Tibial artery (tissue), 4 donors: Measurements from ENCODE around the gene TSC22D1.

Source experiments
- DNase-seq, 2 donors: peaks; one replicate each; pipeline ENCODE4 v3.0.0-alpha.2; 2019
- H3K27ac ChIP-seq, 2 donors: fragments of 200-600 bp; sonication (generic) in 1 of 2; 1 replicate in 1 of 2; 2 replicates in 1 of 2; pipeline ENCODE4 v1.5.1; 2018 to 2019; ENCODE audit warnings: mild to moderate bottlenecking in 1 of 2
- H3K27me3 ChIP-seq, 2 donors: fragments of 200-600 bp; sonication (generic) in 1 of 2; one replicate each; pipeline versions ENCODE4 v1.5.1 to v1.6.0; 2016 to 2019
- H3K36me3 ChIP-seq, 3 donors: fragments of 200-600 bp; sonication (generic) in 2 of 3; one replicate each; pipeline ENCODE4 v1.5.1; 2016 to 2019; ENCODE audit warnings: mild to moderate bottlenecking in 2 of 3
- H3K4me1 ChIP-seq, 4 donors: fragments of 200-600 bp; sonication (generic) in 2 of 4; 1 replicate in 3 of 4; 2 replicates in 1 of 4; pipeline ENCODE4 v1.5.1; 2016 to 2019
- H3K4me3 ChIP-seq, 2 donors: fragments of 200-600 bp; sonication (generic) in 1 of 2; 1 replicate in 1 of 2; 2 replicates in 1 of 2; pipeline ENCODE4 v1.5.1; 2018 to 2019; ENCODE audit warnings: mild to moderate bottlenecking in 2 of 2
- H3K9me3 ChIP-seq, 3 donors: fragments of 200-600 bp; sonication (generic) in 1 of 3; one replicate each; pipeline ENCODE4 v1.5.1; 2016 to 2019
- intact Hi-C: fragments of 100-400 bp; cut with DNase I; formaldehyde crosslinking; loops from one replicate; pipeline ENCODE4 v1.15.0; 2023; ENCODE audit warnings: low total_unique reads
- TF ChIP-seq, protein P1 (sequence below), 2 experiments: fragments of 200-600 bp in 1 of 2; fragments of 450-650 bp in 1 of 2; IDR thresholded peaks; one replicate each; pipeline ENCODE4 v1.5.1; 2017 to 2019; ENCODE audit warnings: antibody characterized with exemption in 2 of 2, mild to moderate bottlenecking in 1 of 2, moderate library complexity in 1 of 2

The TSC22D1 gene

DNA sequence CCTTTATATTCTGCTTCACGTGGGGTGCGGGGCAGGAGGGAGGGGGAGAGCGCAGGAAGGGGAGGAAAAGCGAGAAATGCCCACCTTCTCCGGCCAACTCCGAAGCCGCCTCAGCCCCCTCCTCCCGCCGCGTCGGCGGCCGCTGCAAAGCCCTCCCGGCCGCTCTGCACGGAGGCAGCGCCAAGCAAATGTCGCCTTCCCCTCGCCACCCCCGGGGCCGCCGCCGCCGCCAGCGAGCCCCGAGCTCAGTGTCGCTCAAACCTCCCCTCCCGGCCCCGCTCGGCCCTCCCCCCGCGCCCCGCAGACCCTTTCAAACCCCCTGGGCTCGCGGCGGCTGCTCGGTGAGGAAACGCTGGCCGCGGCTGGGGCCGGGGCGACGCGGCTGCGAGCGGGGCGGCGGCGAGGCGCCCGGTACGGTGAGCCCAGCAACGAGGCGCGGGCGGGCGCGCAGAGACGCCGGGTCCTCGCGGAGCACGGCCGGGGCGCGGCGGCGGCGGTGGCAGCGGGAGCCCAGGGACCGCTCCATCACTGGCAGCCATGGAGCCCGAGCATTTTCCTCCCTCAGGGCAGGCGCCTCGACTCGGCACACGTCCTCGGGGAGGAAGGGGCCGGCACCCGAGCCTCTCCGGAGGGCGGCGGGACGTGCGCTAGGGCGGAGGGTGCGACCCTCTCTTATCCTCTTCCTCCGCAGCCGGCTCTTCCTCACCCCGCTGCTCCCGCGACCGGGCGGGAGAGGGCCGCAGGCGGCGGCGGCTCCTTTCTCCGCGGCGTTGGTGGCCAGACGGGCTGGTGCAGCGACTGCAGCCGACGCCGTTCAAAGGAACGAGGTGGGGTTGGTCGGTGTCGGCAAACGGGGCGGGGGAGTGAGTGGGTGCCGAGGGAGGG lies 463 bp upstream of the TSC22D1 start:
- no peaks in the 10 kb centered on the region for H3K27me3 ChIP-seq
- peak overlapping the region; percentile 98 for H3K27ac ChIP-seq
- H3K9me3 ChIP-seq: no peaks in the 10 kb centered on the region
- DNase-seq: no peak
- TF ChIP-seq, protein P1, sequence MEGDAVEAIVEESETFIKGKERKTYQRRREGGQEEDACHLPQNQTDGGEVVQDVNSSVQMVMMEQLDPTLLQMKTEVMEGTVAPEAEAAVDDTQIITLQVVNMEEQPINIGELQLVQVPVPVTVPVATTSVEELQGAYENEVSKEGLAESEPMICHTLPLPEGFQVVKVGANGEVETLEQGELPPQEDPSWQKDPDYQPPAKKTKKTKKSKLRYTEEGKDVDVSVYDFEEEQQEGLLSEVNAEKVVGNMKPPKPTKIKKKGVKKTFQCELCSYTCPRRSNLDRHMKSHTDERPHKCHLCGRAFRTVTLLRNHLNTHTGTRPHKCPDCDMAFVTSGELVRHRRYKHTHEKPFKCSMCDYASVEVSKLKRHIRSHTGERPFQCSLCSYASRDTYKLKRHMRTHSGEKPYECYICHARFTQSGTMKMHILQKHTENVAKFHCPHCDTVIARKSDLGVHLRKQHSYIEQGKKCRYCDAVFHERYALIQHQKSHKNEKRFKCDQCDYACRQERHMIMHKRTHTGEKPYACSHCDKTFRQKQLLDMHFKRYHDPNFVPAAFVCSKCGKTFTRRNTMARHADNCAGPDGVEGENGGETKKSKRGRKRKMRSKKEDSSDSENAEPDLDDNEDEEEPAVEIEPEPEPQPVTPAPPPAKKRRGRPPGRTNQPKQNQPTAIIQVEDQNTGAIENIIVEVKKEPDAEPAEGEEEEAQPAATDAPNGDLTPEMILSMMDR (IDR thresholded peaks at IDR 0.05): peak in 1 of 2 experiments; percentile 14
- intact Hi-C loops: loop anchor here (10.0 kb wide), 3 partner anchors 92 to 328 kb away; no protein-coding TSS in a partner anchor
- H3K4me1 ChIP-seq: peaks cover 0 to 41% (median 23%) of the 10 kb centered on the region in 4 donors
- no peaks in the 10 kb centered on the region for H3K36me3 ChIP-seq
- peak overlapping the region; percentile 87 to 98 for H3K4me3 ChIP-seq

DNA sequence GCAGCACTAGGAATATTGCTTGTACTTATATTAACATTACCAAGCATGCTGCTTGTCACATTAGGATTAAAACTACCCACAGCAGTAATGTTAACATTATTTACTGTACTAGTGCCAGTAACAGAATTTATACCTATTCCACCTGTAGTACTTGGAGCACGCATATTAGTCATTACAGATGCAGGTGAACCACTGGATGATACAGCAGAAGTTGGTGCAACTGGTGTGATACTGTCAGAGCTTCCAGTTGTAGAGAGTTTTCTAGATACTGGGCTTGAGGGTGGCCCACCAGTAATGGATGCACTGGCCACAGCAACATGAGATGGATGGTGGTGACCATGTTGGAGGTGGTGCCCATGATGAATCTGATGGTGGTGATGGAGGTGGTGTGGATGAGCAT lies 1.1 kb downstream of the TSC22D1 start:
- no peaks in the 10 kb centered on the region for H3K27me3 ChIP-seq
- H3K36me3 ChIP-seq: no peaks in the 10 kb centered on the region
- intact Hi-C loops: loop anchor here (10.0 kb wide), 3 partner anchors 90 to 330 kb away; no protein-coding TSS in a partner anchor
- peak overlapping the region; percentile 98 for H3K27ac ChIP-seq
- H3K4me1 ChIP-seq: peaks cover 0 to 55% (median 25%) of the 10 kb centered on the region in 4 donors
- H3K9me3 ChIP-seq: no peaks in the 10 kb centered on the region
- TF ChIP-seq, protein P1 (IDR thresholded peaks at IDR 0.05): no peak
- DNase-seq: no peak
- peak overlapping the region; percentile 87 to 98 for H3K4me3 ChIP-seq

DNA sequence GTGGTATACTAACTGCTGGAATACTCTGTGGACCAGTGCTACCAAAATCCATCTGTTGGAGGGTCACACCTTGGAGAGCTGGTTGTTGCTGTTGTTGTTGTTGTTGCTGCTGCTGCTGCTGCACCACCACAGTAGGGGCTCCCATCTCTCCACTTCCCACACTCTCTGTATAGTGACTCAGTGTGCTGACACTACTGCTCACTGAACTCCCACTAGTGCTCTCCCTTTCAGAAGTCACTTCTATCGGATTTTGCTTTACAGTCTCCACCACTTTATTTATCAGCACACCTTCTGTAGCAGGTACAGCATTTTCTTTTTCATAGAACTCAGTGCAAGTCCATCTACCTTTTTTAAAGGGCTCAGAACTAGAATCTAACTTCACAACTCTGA lies 1.7 kb downstream of the TSC22D1 start:
- Histone ChIP-seq H3K4me1 (peaks cover 0 to 60% (median 27%) of the 10 kb centered on the region in 4 donors), H3K27me3 (no peaks in the 10 kb centered on the region), H3K27ac (peak overlapping the region; percentile 98), H3K36me3 (no peaks in the 10 kb centered on the region), H3K9me3 (no peaks in the 10 kb centered on the region), H3K4me3 (peak overlapping the region; percentile 87 to 98)
- no peak for DNase-seq
- TF ChIP-seq, protein P1 (IDR thresholded peaks at IDR 0.05): no peak
- intact Hi-C loops: loop anchor here (10.0 kb wide), 3 partner anchors 90 to 330 kb away; no protein-coding TSS in a partner anchor

DNA sequence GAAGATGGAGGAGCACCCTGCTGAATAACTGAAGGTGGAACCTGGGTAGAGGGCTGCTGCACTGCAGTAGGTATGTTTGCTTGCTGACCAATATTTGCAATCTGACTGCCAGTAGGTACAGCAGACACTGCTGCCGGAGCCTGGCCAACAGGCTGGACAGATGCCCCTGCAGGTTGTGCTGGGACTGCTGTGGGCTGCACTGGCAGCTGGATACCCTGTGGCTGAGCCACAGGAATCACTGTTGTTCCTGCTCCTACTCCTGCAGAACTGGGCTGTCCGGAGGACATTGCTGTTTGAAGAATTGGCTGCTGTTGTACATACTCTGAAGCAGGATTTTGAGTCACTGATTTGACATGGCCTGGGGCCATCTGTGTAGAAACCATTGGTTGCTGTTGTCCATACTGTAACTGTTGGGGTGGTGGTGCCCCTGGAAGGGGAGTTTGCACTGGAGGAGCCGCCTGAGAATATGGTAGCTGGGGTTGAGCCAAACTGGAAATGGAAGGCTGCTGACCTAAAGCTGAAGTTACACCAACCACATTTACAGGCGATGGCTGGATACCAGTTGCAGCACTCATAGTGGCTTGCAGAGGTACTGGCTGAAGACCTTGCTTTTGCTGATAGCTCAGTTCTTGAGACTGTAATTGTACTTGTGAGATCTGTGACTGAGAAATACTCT lies 2.2 kb downstream of the TSC22D1 start:
- intact Hi-C loops: loop anchor here (10.0 kb wide), 3 partner anchors 89 to 331 kb away; no protein-coding TSS in a partner anchor
- H3K27me3 ChIP-seq: no peaks in the 10 kb centered on the region
- H3K36me3 ChIP-seq: no peaks in the 10 kb centered on the region
- H3K4me1 ChIP-seq: peaks cover 0 to 62% (median 27%) of the 10 kb centered on the region in 4 donors
- peak overlapping the region; percentile 98 for H3K27ac ChIP-seq
- H3K4me3 ChIP-seq: peak overlapping the region; percentile 87 to 98
- TF ChIP-seq, protein P1 (IDR thresholded peaks at IDR 0.05): peak; percentile 53
- H3K9me3 ChIP-seq: no peaks in the 10 kb centered on the region
- DNase-seq: no peak

DNA sequence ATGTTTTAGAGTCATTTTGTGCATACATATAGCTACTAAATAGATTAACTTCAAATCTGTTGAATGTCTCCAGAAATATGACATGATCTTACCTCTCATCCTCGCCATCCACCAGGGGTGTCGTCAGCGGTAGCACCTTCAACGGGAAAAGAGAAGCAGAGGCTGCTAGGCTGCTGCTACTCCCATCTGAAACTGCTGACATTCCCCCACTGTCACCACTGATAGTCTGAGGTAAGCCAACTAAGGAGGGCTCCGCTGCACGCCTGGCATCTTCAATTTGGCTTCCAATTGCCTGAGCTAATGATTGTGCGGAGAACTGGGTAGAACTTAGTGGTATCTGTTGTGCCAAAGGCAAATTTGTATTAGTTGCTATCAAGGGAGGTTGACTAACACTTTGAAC lies 3.1 kb downstream of the TSC22D1 start:
- Histone ChIP-seq H3K27ac (peak overlapping the region; percentile 66 to 98), H3K9me3 (no peaks in the 10 kb centered on the region), H3K4me3 (peak overlapping the region; percentile 87 to 98), H3K27me3 (no peaks in the 10 kb centered on the region), H3K4me1 (peaks cover 0 to 53% (median 27%) of the 10 kb centered on the region in 4 donors), H3K36me3 (no peaks in the 10 kb centered on the region)
- intact Hi-C loops: loop anchor here (10.0 kb wide), 3 partner anchors 88 to 332 kb away; no protein-coding TSS in a partner anchor
- DNase-seq: no peak
- TF ChIP-seq, protein P1 (IDR thresholded peaks at IDR 0.05): no peak
